HG02678 (cell line): Measurements from ENCODE around the gene CD8B.
"Not testable (repeated sequence)": the region's sequence is repeated elsewhere in the genome, so short reads cannot be mapped to it uniquely, and the experiment has no call there.

Experiments
- ATAC-seq: cut with Tn5 transposase; IDR thresholded peaks from one replicate; pipeline ENCODE4 v1.9.1; 2021; ENCODE audit warnings: mild to moderate bottlenecking, moderate library complexity; ENCODE audit not compliant: unreplicated experiment

Gene CD8B

GRCh38 chr2:86836915-86837695 is 24.6 kb downstream of the CD8B start:
- ATAC-seq, result not testable (repeated sequence)

GRCh38 chr2:86835548-86835889 is 26.2 kb downstream of the CD8B start:
- not testable (repeated sequence) for ATAC-seq

GRCh38 chr2:86833315-86833714 is 28.4 kb downstream of the CD8B start:
- no peak for ATAC-seq

- no peak for ATAC-seq
Observed at GRCh38 chr2:86832334-86833096, 29.2 kb downstream of the CD8B start.

- ATAC-seq, result no peak
Observed at GRCh38 chr2:86831537-86831936, 30.1 kb downstream of the CD8B start.

GRCh38 chr2:86826951-86827350 is 34.7 kb downstream of the CD8B start:
- no peak for ATAC-seq

GRCh38 chr2:86825693-86826381 is 35.8 kb downstream of the CD8B start:
- no peak for ATAC-seq

GRCh38 chr2:86825036-86825692 is 36.5 kb downstream of the CD8B start:
- ATAC-seq, result no peak

- no peak for ATAC-seq
Observed at GRCh38 chr2:86822668-86823345, 38.9 kb downstream of the CD8B start.

- ATAC-seq, result no peak
Observed at GRCh38 chr2:86821842-86822241, 39.8 kb downstream of the CD8B start.

GRCh38 chr2:86821306-86821705 is 40.4 kb downstream of the CD8B start:
- ATAC-seq, result no peak

GRCh38 chr2:86818957-86819356 is 42.7 kb downstream of the CD8B start:
- ATAC-seq, result no peak

GRCh38 chr2:86818114-86818801 is 43.4 kb downstream of the CD8B start:
- ATAC-seq, result no peak

- no peak for ATAC-seq
Observed at GRCh38 chr2:86815611-86816010, 46.1 kb downstream of the CD8B start.

- ATAC-seq, result no peak
Observed at GRCh38 chr2:86809481-86810121, 52.1 kb downstream of the CD8B start.

- peak; percentile 94 for ATAC-seq
Observed at GRCh38 chr2:86808315-86809161, 53.1 kb downstream of the CD8B start.

- no peak for ATAC-seq
Observed at GRCh38 chr2:86807468-86808275, 54.0 kb downstream of the CD8B start.

GRCh38 chr2:86807133-86807467 is 54.6 kb downstream of the CD8B start:
- no peak for ATAC-seq
